GM19238 (cell line): ENCODE results near the gene ODC1.

Experiments
- DNase-seq: peaks from one replicate; pipeline ENCODE4 v3.0.0; 2011; ENCODE audit warnings: low spot score; ENCODE audit not compliant: insufficient read length

ODC1 gene

GRCh38 chr2:10417551-10418335 lies 30.4 kb downstream of the ODC1 start:
- DNase-seq, result no peak

- DNase-seq, result no peak
Measured at GRCh38 chr2:10415640-10416039, 32.5 kb downstream of the ODC1 start.

- DNase-seq, result no peak
Measured at GRCh38 chr2:10415048-10415447, 33.1 kb downstream of the ODC1 start.

GRCh38 chr2:10414591-10414990 lies 33.5 kb downstream of the ODC1 start:
- DNase-seq, result no peak

- no peak for DNase-seq
Measured at GRCh38 chr2:10413991-10414451, 34.1 kb downstream of the ODC1 start.

- no peak for DNase-seq
Measured at GRCh38 chr2:10413503-10413902, 34.6 kb downstream of the ODC1 start.

- no peak for DNase-seq
Measured at GRCh38 chr2:10412380-10412779, 35.7 kb downstream of the ODC1 start.

- no peak for DNase-seq
Measured at GRCh38 chr2:10411557-10411956, 36.6 kb downstream of the ODC1 start.

- no peak for DNase-seq
Measured at GRCh38 chr2:10410823-10411437, 37.2 kb downstream of the ODC1 start.

GRCh38 chr2:10410001-10410822 lies 37.9 kb downstream of the ODC1 start:
- peak; percentile 50 for DNase-seq

GRCh38 chr2:10408649-10409579 lies 39.2 kb downstream of the ODC1 start:
- peak; percentile 89 for DNase-seq

GRCh38 chr2:10407841-10408648 lies 40.1 kb downstream of the ODC1 start:
- DNase-seq, result peak; percentile 53

- DNase-seq, result no peak
Measured at GRCh38 chr2:10407432-10407831, 40.7 kb downstream of the ODC1 start.

GRCh38 chr2:10406491-10407188 lies 41.5 kb downstream of the ODC1 start:
- DNase-seq, result no peak

- DNase-seq, result no peak
Measured at GRCh38 chr2:10406016-10406415, 42.1 kb downstream of the ODC1 start.

- no peak for DNase-seq
Measured at GRCh38 chr2:10405448-10405847, 42.7 kb downstream of the ODC1 start.

- no peak for DNase-seq
Measured at GRCh38 chr2:10404324-10405143, 43.6 kb downstream of the ODC1 start.

- no peak for DNase-seq
Measured at GRCh38 chr2:10402653-10403215, 45.4 kb downstream of the ODC1 start.
